Neural cell (in vitro differentiated cells): ENCODE measurements around the gene FILIP1L.

Experiments
- CTCF ChIP-seq: fragments of 450-650 bp; IDR thresholded peaks from 2 replicates; pipeline ENCODE4 v1.5.1; 2014; ENCODE audit warnings: antibody characterized with exemption, mild to moderate bottlenecking, moderate library complexity; ENCODE audit not compliant: poor library complexity, severe bottlenecking
- EP300 ChIP-seq: fragments of 450-650 bp; conservative IDR thresholded peaks from 2 replicates; pipeline ENCODE4 v1.6.1; 2014; ENCODE audit warnings: antibody characterized with exemption, mild to moderate bottlenecking, moderate library complexity; ENCODE audit not compliant: poor library complexity, severe bottlenecking
- EZH2 ChIP-seq: fragments of 200-600, 300-800 bp; shearing (Covaris generic), sonication (generic); IDR thresholded peaks from 2 replicates; pipeline ENCODE4 v1.6.1; 2014; ENCODE audit warnings: antibody characterized with exemption, low read length, borderline replicate concordance, mild to moderate bottlenecking; ENCODE audit not compliant: insufficient read depth, poor library complexity, severe bottlenecking
- MXI1 ChIP-seq: fragments of 450-650 bp; conservative IDR thresholded peaks from 2 replicates; pipeline ENCODE4 v1.6.1; 2014; ENCODE audit warnings: antibody characterized with exemption, mild to moderate bottlenecking; ENCODE audit not compliant: poor library complexity, severe bottlenecking
- POLR2AphosphoS5 ChIP-seq: IDR thresholded peaks from 2 replicates; pipeline ENCODE4 v1.6.1; 2012
- TAF1 ChIP-seq: IDR thresholded peaks from 2 replicates; pipeline ENCODE4 v1.6.1; 2012; ENCODE audit warnings: low read depth

- TF ChIP-seq CTCF (no peak), EP300 (no peak), POLR2AphosphoS5 (no peak), EZH2 (no peak), TAF1 (no peak), MXI1 (no peak)
Observed at GRCh38 chr3:99862208-99862607, 252.1 kb downstream of the FILIP1L start.
